Fibroblast of lung (primary cell): ENCODE data around the gene DUS4L. TPM values are rescaled to one million over a fixed set of nuclear protein-coding genes. Genes with fewer than 3 reads are reported as not detected.

Source experiments
- DNase-seq, 2 donors: peaks; one replicate each; pipeline versions ENCODE4 v3.0.0 to v3.0.0-alpha.2; 2010; ENCODE audit warnings: low read depth in 2 of 2
- H2AFZ ChIP-seq: 2 replicates; pipeline ENCODE4 v1.5.1; 2012; ENCODE audit warnings: low read length, control low read depth, inconsistent platforms
- H3K27ac ChIP-seq: 2 replicates; pipeline ENCODE4 v1.5.1; 2011; ENCODE audit warnings: low read length, control low read depth; ENCODE audit not compliant: insufficient read depth
- H3K27me3 ChIP-seq: 2 replicates; pipeline ENCODE4 v1.5.1; 2011; ENCODE audit warnings: mild to moderate bottlenecking, low read length; ENCODE audit not compliant: control insufficient read depth, insufficient read depth
- H3K36me3 ChIP-seq: 2 replicates; pipeline ENCODE4 v1.5.1; 2011; ENCODE audit warnings: low read length; ENCODE audit not compliant: control insufficient read depth, insufficient read depth
- H3K4me1 ChIP-seq: 2 replicates; pipeline ENCODE4 v1.5.1; 2011; ENCODE audit warnings: low read length; ENCODE audit not compliant: control insufficient read depth, insufficient read depth; ENCODE audit errors: extremely low read depth
- H3K4me2 ChIP-seq: 2 replicates; pipeline ENCODE4 v1.5.1; 2011; ENCODE audit warnings: low read length, control low read depth; ENCODE audit not compliant: insufficient read depth; ENCODE audit errors: extremely low read depth
- H3K4me3 ChIP-seq, 4 experiments: fragments of 200-600 bp in 1 of 4; sonication (generic) in 1 of 4; replicated peaks in 1 of 4; 2 replicates each; pipeline ENCODE4 v1.5.1; 2011 to 2016; ENCODE audit warnings: low read length in 4 of 4, low read depth in 3 of 4, mild to moderate bottlenecking in 3 of 4, control low read depth in 2 of 4, inconsistent platforms in 1 of 4, mixed read lengths in 1 of 4; ENCODE audit not compliant: insufficient read depth in 1 of 4; ENCODE audit errors: control extremely low read depth in 1 of 4
- H3K79me2 ChIP-seq: 2 replicates; pipeline ENCODE4 v1.5.1; 2012; ENCODE audit warnings: mild to moderate bottlenecking, low read length, inconsistent platforms; ENCODE audit not compliant: control insufficient read depth, insufficient read depth
- H3K9ac ChIP-seq: 2 replicates; pipeline ENCODE4 v1.5.1; 2011; ENCODE audit warnings: mild to moderate bottlenecking, low read length, control low read depth; ENCODE audit not compliant: insufficient read depth
- H3K9me3 ChIP-seq: 2 replicates; pipeline ENCODE4 v1.5.1; 2012; ENCODE audit warnings: low read depth, low read length; ENCODE audit not compliant: control insufficient read depth, insufficient read depth
- H4K20me1 ChIP-seq: 2 replicates; pipeline ENCODE4 v1.5.1; 2011; ENCODE audit warnings: low read length; ENCODE audit not compliant: control insufficient read depth, insufficient read depth; ENCODE audit errors: extremely low read depth
- CTCF ChIP-seq, 2 donors: IDR thresholded peaks in 1 of 2; conservative IDR thresholded peaks in 1 of 2; 1 replicate in 1 of 2; 2 replicates in 1 of 2; pipeline ENCODE4 v1.5.1; 2011 to 2012; ENCODE audit warnings: low read length in 2 of 2, control low read depth in 1 of 2, inconsistent platforms in 1 of 2, low read depth in 1 of 2, mild to moderate bottlenecking in 1 of 2
- EZH2 ChIP-seq: IDR thresholded peaks from 2 replicates; pipeline ENCODE4 v1.5.1; 2012; ENCODE audit warnings: low read length, control low read depth, mild to moderate bottlenecking; ENCODE audit errors: missing control alignments
- polyA plus RNA-seq, 2 donors: library from polyadenylated mRNA; depleted of rRNA in 1 of 2; stranded (reverse) in 1 of 2; unstranded in 1 of 2; fragments of >200 nt; gene quantifications; 2 replicates each; pipeline ENCODE4 v1.2.1, GENCODE V29; 2011 to 2012; ENCODE audit warnings: missing spikeins in 1 of 2
- total RNA-seq: library from RNA; depleted of rRNA; stranded (reverse); fragments of >200 nt; gene quantifications from 2 replicates; pipeline ENCODE4 v1.2.1, GENCODE V29; 2014

The DUS4L gene
- total and polyA plus RNA-seq, 2 donors (not counting 1 experiment from before 2014, with no cell fraction given): 5.5 to 8.8 TPM

GRCh38 chr7:107597953-107598352 lies 34.2 kb downstream of the DUS4L start:
- Histone ChIP-seq H3K4me3 (no peak overlapping the region), H3K4me2 (no peak overlapping the region), H3K9ac (no peak overlapping the region), H3K27ac (no peak overlapping the region), H3K9me3 (no peaks in the 10 kb centered on the region), H3K79me2 (no peaks in the 10 kb centered on the region), H4K20me1 (no peaks in the 10 kb centered on the region), H3K27me3 (no peaks in the 10 kb centered on the region), H2AFZ (no peak overlapping the region), H3K36me3 (no peaks in the 10 kb centered on the region), H3K4me1 (peaks cover 5% of the 10 kb centered on the region)
- TF ChIP-seq CTCF (conservative IDR thresholded peaks at IDR 0.05 in 1 of 2, IDR thresholded peaks at IDR 0.05 in 1 of 2; ENCODE audit: low read depth in 1 of 2, low read length in 2 of 2): no peak
- no peak for TF ChIP-seq EZH2
- DNase-seq: no peak

GRCh38 chr7:107599262-107599661 lies 35.5 kb downstream of the DUS4L start:
- H3K4me1 ChIP-seq: peaks cover 3% of the 10 kb centered on the region
- no peaks in the 10 kb centered on the region for H4K20me1 ChIP-seq
- no peak overlapping the region for H3K4me3 ChIP-seq
- H3K4me2 ChIP-seq: no peak overlapping the region
- H3K27me3 ChIP-seq: no peaks in the 10 kb centered on the region
- H3K9me3 ChIP-seq: no peaks in the 10 kb centered on the region
- H3K36me3 ChIP-seq: no peaks in the 10 kb centered on the region
- DNase-seq: no peak
- no peak overlapping the region for H2AFZ ChIP-seq
- H3K79me2 ChIP-seq: no peaks in the 10 kb centered on the region
- H3K9ac ChIP-seq: no peak overlapping the region
- no peak for TF ChIP-seq EZH2
- no peak for TF ChIP-seq CTCF (conservative IDR thresholded peaks at IDR 0.05 in 1 of 2, IDR thresholded peaks at IDR 0.05 in 1 of 2; ENCODE audit: low read depth in 1 of 2, low read length in 2 of 2)
- H3K27ac ChIP-seq: no peak overlapping the region

- H3K27ac ChIP-seq: no peak overlapping the region
- no peaks in the 10 kb centered on the region for H4K20me1 ChIP-seq
- H3K9ac ChIP-seq: no peak overlapping the region
- no peak overlapping the region for H3K4me3 ChIP-seq
- DNase-seq: no peak
- H3K79me2 ChIP-seq: no peaks in the 10 kb centered on the region
- no peak overlapping the region for H3K4me2 ChIP-seq
- no peaks in the 10 kb centered on the region for H3K9me3 ChIP-seq
- H3K36me3 ChIP-seq: no peaks in the 10 kb centered on the region
- H3K27me3 ChIP-seq: no peaks in the 10 kb centered on the region
- TF ChIP-seq CTCF (conservative IDR thresholded peaks at IDR 0.05 in 1 of 2, IDR thresholded peaks at IDR 0.05 in 1 of 2; ENCODE audit: low read depth in 1 of 2, low read length in 2 of 2) (no peak), EZH2 (no peak)
- H2AFZ ChIP-seq: no peak overlapping the region
- H3K4me1 ChIP-seq: no peaks in the 10 kb centered on the region
Measured at GRCh38 chr7:107600816-107601215, 37.0 kb downstream of the DUS4L start.
